ENCODE measurements around the gene SMC6. TPM values are rescaled to one million over a fixed set of nuclear protein-coding genes. Genes with fewer than 3 reads are reported as not detected.

The SMC6 gene
- total and polyA plus RNA-seq, 12 donors, result 4.2 to 18.6 (median 7.6) TPM

DNA sequence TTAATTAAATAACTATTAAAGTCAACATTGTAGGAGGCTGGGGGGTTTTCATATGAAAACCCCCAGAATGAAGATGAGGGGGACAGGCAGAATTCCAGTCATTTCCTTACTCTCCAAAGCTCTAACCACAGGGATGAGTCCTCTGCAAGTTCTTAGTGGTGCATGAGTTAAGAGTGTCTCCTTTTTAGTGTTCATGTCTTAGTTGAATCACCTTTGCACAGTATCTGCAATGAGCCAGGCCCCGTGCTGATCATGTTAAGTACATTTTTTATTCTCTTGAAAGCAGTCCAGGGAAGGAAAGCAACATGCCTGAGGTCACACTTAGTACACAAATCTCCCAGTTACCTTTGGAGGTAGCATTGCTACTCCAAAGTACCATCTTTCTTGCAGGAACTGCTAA, 36.9 kb upstream of the SMC6 start:
- Histone ChIP-seq H3K36me3 (replicated peaks in 1 of 2) (no peaks in the 10 kb centered on the region), H3K27ac (no peak overlapping the region), H3K27me3 (no peaks in the 10 kb centered on the region), H3K4me1 (replicated peaks in 1 of 2) (no peaks in the 10 kb centered on the region), H3K9me3 (replicated peaks in 1 of 3) (no peaks in the 10 kb centered on the region), H3K4me3 (no peak overlapping the region)
- WGBS, 4 donors, result 47 to 90% (median 63%) methylated on average over 1 of the region's 1 CpG
- intact Hi-C loops (cut with DNase I), result no loop called here
- TF ChIP-seq, protein P1, sequence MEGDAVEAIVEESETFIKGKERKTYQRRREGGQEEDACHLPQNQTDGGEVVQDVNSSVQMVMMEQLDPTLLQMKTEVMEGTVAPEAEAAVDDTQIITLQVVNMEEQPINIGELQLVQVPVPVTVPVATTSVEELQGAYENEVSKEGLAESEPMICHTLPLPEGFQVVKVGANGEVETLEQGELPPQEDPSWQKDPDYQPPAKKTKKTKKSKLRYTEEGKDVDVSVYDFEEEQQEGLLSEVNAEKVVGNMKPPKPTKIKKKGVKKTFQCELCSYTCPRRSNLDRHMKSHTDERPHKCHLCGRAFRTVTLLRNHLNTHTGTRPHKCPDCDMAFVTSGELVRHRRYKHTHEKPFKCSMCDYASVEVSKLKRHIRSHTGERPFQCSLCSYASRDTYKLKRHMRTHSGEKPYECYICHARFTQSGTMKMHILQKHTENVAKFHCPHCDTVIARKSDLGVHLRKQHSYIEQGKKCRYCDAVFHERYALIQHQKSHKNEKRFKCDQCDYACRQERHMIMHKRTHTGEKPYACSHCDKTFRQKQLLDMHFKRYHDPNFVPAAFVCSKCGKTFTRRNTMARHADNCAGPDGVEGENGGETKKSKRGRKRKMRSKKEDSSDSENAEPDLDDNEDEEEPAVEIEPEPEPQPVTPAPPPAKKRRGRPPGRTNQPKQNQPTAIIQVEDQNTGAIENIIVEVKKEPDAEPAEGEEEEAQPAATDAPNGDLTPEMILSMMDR (IDR thresholded peaks at IDR 0.05), result no peak
- TF ChIP-seq POLR2A (IDR thresholded peaks at IDR 0.05), result no peak
- DNase-seq, result no peak

DNA sequence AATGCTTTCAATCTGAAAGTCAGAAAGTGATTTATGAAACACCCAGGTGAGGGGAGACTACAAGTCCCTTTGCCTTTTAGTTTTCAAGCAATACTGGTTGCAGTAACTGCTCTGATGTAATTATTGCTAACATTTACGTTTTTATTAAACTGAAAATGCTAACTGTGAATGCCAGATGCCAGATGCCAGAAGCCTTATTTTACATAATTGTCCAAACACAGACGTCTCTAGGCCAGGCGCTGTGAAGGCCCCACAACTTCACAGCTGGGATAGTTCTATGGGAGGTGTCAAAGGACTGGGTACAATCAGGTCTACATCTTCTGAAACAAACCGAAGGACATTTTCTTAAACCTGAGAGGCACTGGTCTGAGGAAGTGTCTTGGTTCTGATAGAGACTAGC, 35.2 kb upstream of the SMC6 start:
- Histone ChIP-seq H3K9me3 (replicated peaks in 1 of 3) (no peaks in the 10 kb centered on the region), H3K27ac (no peak overlapping the region), H3K36me3 (replicated peaks in 1 of 2) (no peaks in the 10 kb centered on the region), H3K4me3 (no peak overlapping the region), H3K4me1 (replicated peaks in 1 of 2) (no peaks in the 10 kb centered on the region), H3K27me3 (no peaks in the 10 kb centered on the region)
- intact Hi-C loops (cut with DNase I), result no loop called here
- TF ChIP-seq, protein P1 (IDR thresholded peaks at IDR 0.05), result no peak
- no peak for DNase-seq
- WGBS, 4 donors, result 47 to 67% (median 62%) methylated on average over 3 to 4 of the region's 4 CpGs

DNA sequence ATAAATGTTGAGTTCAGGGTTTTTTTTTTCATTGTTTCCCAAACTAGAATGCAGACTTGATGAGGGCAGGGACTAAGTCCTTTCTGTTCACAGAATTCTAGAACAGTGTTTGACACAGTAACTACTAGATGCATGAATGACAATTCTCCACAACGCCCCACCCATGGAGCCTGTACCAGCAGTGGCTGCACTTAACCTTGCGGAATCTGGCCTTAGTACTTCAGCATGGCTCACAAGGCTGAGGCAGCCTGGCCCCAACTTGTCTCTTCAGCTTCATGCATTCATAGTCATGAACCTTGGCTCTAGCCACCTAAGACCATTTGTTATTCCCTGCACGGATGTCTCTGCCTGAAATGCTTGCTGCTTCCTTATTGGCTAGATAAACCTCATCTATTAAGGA, 33.1 kb upstream of the SMC6 start:
- 70 to 82% (median 76%) methylated on average over 3 of the region's 3 CpGs for WGBS, 4 donors
- no peak for TF ChIP-seq POLR2A (IDR thresholded peaks at IDR 0.05)
- TF ChIP-seq, protein P1 (IDR thresholded peaks at IDR 0.05), result no peak
- intact Hi-C loops (cut with DNase I), result no loop called here
- Histone ChIP-seq H3K27me3 (no peaks in the 10 kb centered on the region), H3K4me3 (no peak overlapping the region), H3K27ac (no peak overlapping the region), H3K9me3 (replicated peaks in 1 of 3) (no peaks in the 10 kb centered on the region), H3K4me1 (replicated peaks in 1 of 2) (no peaks in the 10 kb centered on the region), H3K36me3 (replicated peaks in 1 of 2) (no peaks in the 10 kb centered on the region)
- no peak for DNase-seq

DNA sequence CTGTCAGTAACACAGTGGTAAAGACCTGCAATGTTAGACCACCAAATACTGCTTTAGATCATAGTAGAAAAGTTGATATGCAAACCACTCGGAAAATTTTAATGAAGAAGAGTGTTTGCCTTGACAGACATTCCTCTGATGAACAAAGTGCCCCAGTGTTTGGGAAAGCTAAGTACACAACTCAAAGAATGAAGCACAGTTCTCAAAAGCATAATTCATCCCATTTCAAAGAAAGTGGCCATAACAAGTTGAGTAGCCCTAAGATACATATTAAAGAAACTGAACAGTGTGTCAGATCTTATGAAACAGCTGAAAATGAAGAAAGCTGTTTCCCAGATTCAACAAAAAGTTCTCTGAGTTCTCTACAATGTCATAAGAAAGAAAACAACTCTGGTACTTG, 27.9 kb upstream of the SMC6 start:
- TF ChIP-seq POLR2A (IDR thresholded peaks at IDR 0.05), result no peak
- TF ChIP-seq, protein P1 (IDR thresholded peaks at IDR 0.05), result no peak
- WGBS, 4 donors, result 90 to 96% (median 94%) methylated on average over 1 of the region's 1 CpG
- no peak overlapping the region for H3K27ac ChIP-seq

More for the DNA sequence above, 27.9 kb upstream of the SMC6 start:
- intact Hi-C loops (cut with DNase I), result no loop called here
- H3K27me3 ChIP-seq, result no peaks in the 10 kb centered on the region
- no peak for DNase-seq
- no peaks in the 10 kb centered on the region for H3K4me1 ChIP-seq (replicated peaks in 1 of 2)
- H3K4me3 ChIP-seq, result no peak overlapping the region
- no peaks in the 10 kb centered on the region for H3K36me3 ChIP-seq (replicated peaks in 1 of 2)
- H3K9me3 ChIP-seq (replicated peaks in 1 of 3), result no peaks in the 10 kb centered on the region

Data from adrenal gland (tissue), 12 donors.